ENCODE results near the gene ATP6V0D1.
A peak's percentile ranks its signal among the peaks of the same experiment; 100 is the strongest.

Gene ATP6V0D1

GRCh38 chr16:67528870-67529581, 48.1 kb upstream of the ATP6V0D1 start:
- peaks cover 4% of the 10 kb centered on the region; the same call in 1 of the 2 replicates for H3F3A ChIP-seq (ENCODE audit: insufficient read depth, low read length)
- no peaks in the 10 kb centered on the region for H3K79me2 ChIP-seq (ENCODE audit: insufficient read depth, low read length)
- peak overlapping the region; percentile 80 for H3K4me2 ChIP-seq (ENCODE audit: low read length)
- TF ChIP-seq EZH2 (IDR thresholded peaks at IDR 0.05; ENCODE audit: borderline replicate concordance, low read length): no peak
- no peak for TF ChIP-seq CTCF (IDR thresholded peaks at IDR 0.05; ENCODE audit: low read length)
- peak overlapping the region; percentile 60 for H3K4me3 ChIP-seq (ENCODE audit: low read depth, low read length, poor library complexity, severe bottlenecking)
- no peaks in the 10 kb centered on the region for H4K20me1 ChIP-seq (ENCODE audit: insufficient read depth, low read length)
- peaks cover 49% of the 10 kb centered on the region for H3K4me1 ChIP-seq (ENCODE audit: insufficient read depth, low read length, severe bottlenecking)
- peak overlapping the region; percentile 58 for H3K9ac ChIP-seq (ENCODE audit: low read length)
- peak overlapping the region; percentile 92 for H3K27ac ChIP-seq (ENCODE audit: low read depth, low read length, poor library complexity, severe bottlenecking)
- no peaks in the 10 kb centered on the region for H3K36me3 ChIP-seq (ENCODE audit: insufficient read depth, low read length)
- H2AFZ ChIP-seq (ENCODE audit: low read length): no peak overlapping the region
- H3K9me2 ChIP-seq (ENCODE audit: low read depth, low read length): no peaks in the 10 kb centered on the region
- H3K9me3 ChIP-seq (ENCODE audit: low read length): no peaks in the 10 kb centered on the region
- H3K27me3 ChIP-seq (ENCODE audit: insufficient read depth, low read length): 0 out of 2 replicates have a peak, but pooled peaks cover under 1% of the 10 kb centered on the region

GRCh38 chr16:67528222-67528869, 47.4 kb upstream of the ATP6V0D1 start, which contains the start of gene RIPOR1:
TSS of gene RIPOR1 (plus strand) at chr16:67528829. CDS start at chr16:67538447, 9,618 bp downstream.
- Histone ChIP-seq H3K4me2 (ENCODE audit: low read length) (peak within 1 kb of the TSS; percentile 80), H3K9me3 (ENCODE audit: low read length) (no peaks in the 10 kb centered on the region), H3K79me2 (ENCODE audit: insufficient read depth, low read length) (no peaks in the 10 kb centered on the region), H3K27me3 (ENCODE audit: insufficient read depth, low read length) (0 out of 2 replicates have a peak, but pooled peaks cover 3% of the 10 kb centered on the region), H3K36me3 (ENCODE audit: insufficient read depth, low read length) (no peaks in the 10 kb centered on the region), H3K4me1 (ENCODE audit: insufficient read depth, low read length, severe bottlenecking) (peaks cover 45% of the 10 kb centered on the region), H2AFZ (ENCODE audit: low read length) (no peak within 1 kb of the TSS), H3K9me2 (ENCODE audit: low read depth, low read length) (no peaks in the 10 kb centered on the region), H3K27ac (ENCODE audit: low read depth, low read length, poor library complexity, severe bottlenecking) (peak within 1 kb of the TSS; percentile 92), H4K20me1 (ENCODE audit: insufficient read depth, low read length) (no peaks in the 10 kb centered on the region), H3K9ac (ENCODE audit: low read length) (peak within 1 kb of the TSS; percentile 58), H3F3A (ENCODE audit: insufficient read depth, low read length) (peaks cover 4% of the 10 kb centered on the region; the same call in 1 of the 2 replicates), H3K4me3 (ENCODE audit: low read depth, low read length, poor library complexity, severe bottlenecking) (peak within 1 kb of the TSS; percentile 60)
- TF ChIP-seq CTCF (IDR thresholded peaks at IDR 0.05; ENCODE audit: low read length) (no peak), EZH2 (IDR thresholded peaks at IDR 0.05; ENCODE audit: borderline replicate concordance, low read length) (no peak)

GRCh38 chr16:67526149-67526791, 45.3 kb upstream of the ATP6V0D1 start:
- Histone ChIP-seq H3K79me2 (ENCODE audit: insufficient read depth, low read length) (no peaks in the 10 kb centered on the region), H2AFZ (ENCODE audit: low read length) (no peak overlapping the region), H4K20me1 (ENCODE audit: insufficient read depth, low read length) (no peaks in the 10 kb centered on the region), H3K4me2 (ENCODE audit: low read length) (no peak overlapping the region), H3K27ac (ENCODE audit: low read depth, low read length, poor library complexity, severe bottlenecking) (no peak overlapping the region), H3K4me3 (ENCODE audit: low read depth, low read length, poor library complexity, severe bottlenecking) (no peak overlapping the region), H3K36me3 (ENCODE audit: insufficient read depth, low read length) (no peaks in the 10 kb centered on the region), H3F3A (ENCODE audit: insufficient read depth, low read length) (no peaks in the 10 kb centered on the region), H3K9me3 (ENCODE audit: low read length) (no peaks in the 10 kb centered on the region), H3K9ac (ENCODE audit: low read length) (no peak overlapping the region), H3K9me2 (ENCODE audit: low read depth, low read length) (no peaks in the 10 kb centered on the region), H3K27me3 (ENCODE audit: insufficient read depth, low read length) (0 out of 2 replicates have a peak, but pooled peaks cover 3% of the 10 kb centered on the region), H3K4me1 (ENCODE audit: insufficient read depth, low read length, severe bottlenecking) (peaks cover 30% of the 10 kb centered on the region)
- TF ChIP-seq EZH2 (IDR thresholded peaks at IDR 0.05; ENCODE audit: borderline replicate concordance, low read length) (no peak), CTCF (IDR thresholded peaks at IDR 0.05; ENCODE audit: low read length) (no peak)
